ENCODE results near the gene PARN. TPM values are rescaled to one million over a fixed set of nuclear protein-coding genes. Genes with fewer than 3 reads are reported as not detected.
A peak's percentile ranks its signal among the peaks of the same experiment; 100 is the strongest.

PARN gene
- total and polyA plus RNA-seq, 4 experiments from 2014 or later: 41.5 to 46.4 (median 44.7) TPM

- Histone ChIP-seq H3K4me3 (ENCODE audit: low read length in 2 of 2) (no peak overlapping the region), H3K27ac (ENCODE audit: low read depth, low read length) (no peak overlapping the region), H3K27me3 (ENCODE audit: insufficient read depth, low read length) (no peaks in the 10 kb centered on the region), H3K4me1 (ENCODE audit: insufficient read depth, low read length) (peaks cover 14% of the 10 kb centered on the region), H3K36me3 (ENCODE audit: insufficient read depth, low read length) (peaks cover 5% of the 10 kb centered on the region), H3K9me3 (ENCODE audit: control insufficient read depth in 1 of 2, low read length in 2 of 2) (no peaks in the 10 kb centered on the region)
- Mint-ChIP-seq H3K27ac (peak overlapping the region in 1 of 7 donors; percentile 66), H3K4me3 (no peak overlapping the region), H3K9me3 (peaks cover 0 to 1% (median 0%) of the 10 kb centered on the region in 8 donors), H3K4me1 (peaks cover 18 to 35% (median 21%) of the 10 kb centered on the region in 4 donors), H3K27me3 (no peaks in the 10 kb centered on the region), H3K36me3 (peaks cover 20 to 27% of the 10 kb centered on the region in 2 donors)
- POLR2A ChIA-PET (ENCODE audit: partially characterized antibody): no interaction called here
- DNase-seq: no peak
- CTCF ChIA-PET (ENCODE audit: partially characterized antibody): interaction anchor here (1.4 kb wide), 1 partner anchor 564 kb away, joined by 3 read pairs; no protein-coding TSS in a partner anchor
- intact Hi-C loops (cut with micrococcal nuclease): no loop called here
Observed at GRCh38 chr16:14486520-14487303, 143.3 kb downstream of the PARN start.

- H3K4me1 ChIP-seq (ENCODE audit: insufficient read depth, low read length): peaks cover 14% of the 10 kb centered on the region
- peaks cover 28 to 35% of the 10 kb centered on the region in 2 donors for H3K36me3 Mint-ChIP-seq
- no peak overlapping the region for H3K27ac Mint-ChIP-seq
- H3K4me3 Mint-ChIP-seq: no peak overlapping the region
- H3K9me3 ChIP-seq (ENCODE audit: control insufficient read depth in 1 of 2, low read length in 2 of 2): no peaks in the 10 kb centered on the region
- POLR2A ChIA-PET (ENCODE audit: partially characterized antibody): no interaction called here
- no peak overlapping the region for H3K27ac ChIP-seq (ENCODE audit: low read depth, low read length)
- H3K4me3 ChIP-seq (ENCODE audit: low read length in 2 of 2): no peak overlapping the region
- H3K9me3 Mint-ChIP-seq: peaks cover 0 to 4% (median 0%) of the 10 kb centered on the region in 8 donors
- intact Hi-C loops (cut with micrococcal nuclease): no loop called here
- no peaks in the 10 kb centered on the region for H3K27me3 Mint-ChIP-seq
- H3K27me3 ChIP-seq (ENCODE audit: insufficient read depth, low read length): no peaks in the 10 kb centered on the region
- peaks cover 9% of the 10 kb centered on the region for H3K36me3 ChIP-seq (ENCODE audit: insufficient read depth, low read length)
- DNase-seq: peak in 1 of 5 donors; percentile 30
- H3K4me1 Mint-ChIP-seq: peaks cover 16 to 28% (median 20%) of the 10 kb centered on the region in 4 donors
- CTCF ChIA-PET (ENCODE audit: partially characterized antibody): interaction anchor here (1.4 kb wide), 1 partner anchor 563 kb away, joined by 3 read pairs; no protein-coding TSS in a partner anchor
Observed at GRCh38 chr16:14485811-14486519, 144.1 kb downstream of the PARN start.

GRCh38 chr16:14485121-14485551 is 144.9 kb downstream of the PARN start:
- Histone ChIP-seq H3K4me1 (ENCODE audit: insufficient read depth, low read length) (peaks cover 14% of the 10 kb centered on the region), H3K4me3 (ENCODE audit: low read length in 2 of 2) (no peak overlapping the region), H3K27ac (ENCODE audit: low read depth, low read length) (no peak overlapping the region), H3K9me3 (ENCODE audit: control insufficient read depth in 1 of 2, low read length in 2 of 2) (no peaks in the 10 kb centered on the region), H3K27me3 (ENCODE audit: insufficient read depth, low read length) (no peaks in the 10 kb centered on the region), H3K36me3 (ENCODE audit: insufficient read depth, low read length) (peaks cover 11% of the 10 kb centered on the region)
- Mint-ChIP-seq H3K36me3 (peaks cover 34 to 42% of the 10 kb centered on the region in 2 donors), H3K9me3 (peaks cover 0 to 4% (median 0%) of the 10 kb centered on the region in 8 donors), H3K4me1 (peaks cover 14 to 25% (median 19%) of the 10 kb centered on the region in 4 donors), H3K4me3 (no peak overlapping the region), H3K27ac (peak overlapping the region in 1 of 7 donors; percentile 50), H3K27me3 (no peaks in the 10 kb centered on the region)
- intact Hi-C loops (cut with micrococcal nuclease): no loop called here
- ChIA-PET CTCF (ENCODE audit: partially characterized antibody) (interaction anchor here (1.4 kb wide), 1 partner anchor 562 kb away, joined by 3 read pairs; no protein-coding TSS in a partner anchor), POLR2A (ENCODE audit: partially characterized antibody) (no interaction called here)
- DNase-seq: no peak

- Mint-ChIP-seq H3K4me3 (no peak overlapping the region), H3K27me3 (no peaks in the 10 kb centered on the region), H3K36me3 (peaks cover 42 to 54% of the 10 kb centered on the region in 2 donors), H3K27ac (peak overlapping the region in 2 of 7 donors; percentile 13 to 52), H3K9me3 (peaks cover 0 to 8% (median 2%) of the 10 kb centered on the region in 8 donors), H3K4me1 (peaks cover 11 to 16% (median 13%) of the 10 kb centered on the region in 4 donors)
- Histone ChIP-seq H3K36me3 (ENCODE audit: insufficient read depth, low read length) (peaks cover 11% of the 10 kb centered on the region), H3K9me3 (ENCODE audit: control insufficient read depth in 1 of 2, low read length in 2 of 2) (no peaks in the 10 kb centered on the region), H3K4me1 (ENCODE audit: insufficient read depth, low read length) (peaks cover 14% of the 10 kb centered on the region), H3K4me3 (ENCODE audit: low read length in 2 of 2) (no peak overlapping the region), H3K27ac (ENCODE audit: low read depth, low read length) (no peak overlapping the region), H3K27me3 (ENCODE audit: insufficient read depth, low read length) (no peaks in the 10 kb centered on the region)
- intact Hi-C loops (cut with micrococcal nuclease): no loop called here
- ChIA-PET CTCF (ENCODE audit: partially characterized antibody) (no interaction called here), POLR2A (ENCODE audit: partially characterized antibody) (no interaction called here)
- DNase-seq: no peak
Observed at GRCh38 chr16:14483819-14484385, 146.2 kb downstream of the PARN start.

- intact Hi-C loops (cut with micrococcal nuclease): no loop called here
- no peak for DNase-seq
- H3K4me1 ChIP-seq (ENCODE audit: insufficient read depth, low read length): no peaks in the 10 kb centered on the region
- no peak overlapping the region for H3K4me3 ChIP-seq (ENCODE audit: low read length in 2 of 2)
- no peak overlapping the region for H3K4me3 Mint-ChIP-seq
- H3K9me3 Mint-ChIP-seq: peaks cover 0 to 7% (median 4%) of the 10 kb centered on the region in 8 donors
- H3K27me3 ChIP-seq (ENCODE audit: insufficient read depth, low read length): no peaks in the 10 kb centered on the region
- H3K36me3 Mint-ChIP-seq: peaks cover 42 to 53% of the 10 kb centered on the region in 2 donors
- H3K27ac ChIP-seq (ENCODE audit: low read depth, low read length): no peak overlapping the region
- no peaks in the 10 kb centered on the region for H3K9me3 ChIP-seq (ENCODE audit: control insufficient read depth in 1 of 2, low read length in 2 of 2)
- H3K27ac Mint-ChIP-seq: no peak overlapping the region
- POLR2A ChIA-PET (ENCODE audit: partially characterized antibody): no interaction called here
- no peaks in the 10 kb centered on the region for H3K27me3 Mint-ChIP-seq
- peaks cover 0 to 2% (median under 1%) of the 10 kb centered on the region in 4 donors for H3K4me1 Mint-ChIP-seq
- CTCF ChIA-PET (ENCODE audit: partially characterized antibody): no interaction called here
- H3K36me3 ChIP-seq (ENCODE audit: insufficient read depth, low read length): peaks cover 3% of the 10 kb centered on the region
Observed at GRCh38 chr16:14476183-14476582, 153.9 kb downstream of the PARN start.

- Histone ChIP-seq H3K27me3 (ENCODE audit: insufficient read depth, low read length) (no peaks in the 10 kb centered on the region), H3K36me3 (ENCODE audit: insufficient read depth, low read length) (no peaks in the 10 kb centered on the region), H3K27ac (ENCODE audit: low read depth, low read length) (no peak overlapping the region), H3K4me1 (ENCODE audit: insufficient read depth, low read length) (no peaks in the 10 kb centered on the region), H3K9me3 (ENCODE audit: control insufficient read depth in 1 of 2, low read length in 2 of 2) (no peaks in the 10 kb centered on the region), H3K4me3 (ENCODE audit: low read length in 2 of 2) (no peak overlapping the region)
- peaks cover 41 to 48% of the 10 kb centered on the region in 2 donors for H3K36me3 Mint-ChIP-seq
- H3K27ac Mint-ChIP-seq: no peak overlapping the region
- ChIA-PET CTCF (ENCODE audit: partially characterized antibody) (no interaction called here), POLR2A (ENCODE audit: partially characterized antibody) (no interaction called here)
- H3K27me3 Mint-ChIP-seq: no peaks in the 10 kb centered on the region
- no peak overlapping the region for H3K4me3 Mint-ChIP-seq
- no peak for DNase-seq
- H3K9me3 Mint-ChIP-seq: peaks cover 0 to 7% (median 4%) of the 10 kb centered on the region in 8 donors
- H3K4me1 Mint-ChIP-seq: peaks cover 0 to 2% (median under 1%) of the 10 kb centered on the region in 4 donors
- intact Hi-C loops (cut with micrococcal nuclease): no loop called here
Observed at GRCh38 chr16:14475370-14476139, 154.5 kb downstream of the PARN start.
